ENCODE measurements around the gene LCE3E. TPM values are rescaled to one million over a fixed set of nuclear protein-coding genes. Genes with fewer than 3 reads are reported as not detected.
"Not testable (repeated sequence)": the region's sequence is repeated elsewhere in the genome, so short reads cannot be mapped to it uniquely, and the experiment has no call there.

Gene LCE3E
- total RNA-seq, result not detected
- long read RNA-seq, result 0 reads

- no peak for DNase-seq (ENCODE audit: low spot score)
Observed at GRCh38 chr1:152566681-152567080, at the start of gene LCE3E. Gene LCE3E, minus strand, starts transcription at chr1:152566780. Its CDS starts 572 bp downstream, at chr1:152566208.

- no peak for DNase-seq (ENCODE audit: low spot score)
Observed at GRCh38 chr1:152613511-152613910, 46.9 kb upstream of the LCE3E start, which contains the start of gene LCE3B. Gene LCE3B, plus strand, starts transcription at chr1:152613811. Its CDS starts 0 bp downstream, at chr1:152613811.

- no peak for DNase-seq (ENCODE audit: low spot score)
Observed at GRCh38 chr1:152599934-152600333, 33.4 kb upstream of the LCE3E start, which contains the start of gene LCE3C. Gene LCE3C, plus strand, starts transcription at chr1:152600234. Its CDS starts 498 bp downstream, at chr1:152600732.

GRCh38 chr1:152596986-152597385 lies 30.4 kb upstream of the LCE3E start:
- DNase-seq (ENCODE audit: low spot score), result no peak

GRCh38 chr1:152585586-152585985 lies 19.0 kb upstream of the LCE3E start:
- DNase-seq (ENCODE audit: low spot score), result no peak

- DNase-seq (ENCODE audit: low spot score), result no peak
Observed at GRCh38 chr1:152582647-152583046, 16.1 kb upstream of the LCE3E start.

- DNase-seq (ENCODE audit: low spot score), result no peak
Observed at GRCh38 chr1:152580433-152580832, 13.9 kb upstream of the LCE3E start, which contains the start of gene LCE3D. Gene LCE3D, minus strand, starts transcription at chr1:152580516. Its CDS starts 580 bp downstream, at chr1:152579936.

GRCh38 chr1:152579526-152579925 lies 12.9 kb upstream of the LCE3E start:
- not testable (repeated sequence) for DNase-seq (ENCODE audit: low spot score)

GRCh38 chr1:152577168-152577567 lies 10.6 kb upstream of the LCE3E start:
- no peak for DNase-seq (ENCODE audit: low spot score)

GRCh38 chr1:152565535-152566215 lies 905 bp downstream of the LCE3E start:
- no peak for DNase-seq (ENCODE audit: low spot score)

GRCh38 chr1:152565115-152565514 lies 1.5 kb downstream of the LCE3E start:
- DNase-seq (ENCODE audit: low spot score), result no peak

GRCh38 chr1:152548358-152548757 lies 18.2 kb downstream of the LCE3E start:
- DNase-seq (ENCODE audit: low spot score), result not testable (repeated sequence)

- no peak for DNase-seq (ENCODE audit: low spot score)
Observed at GRCh38 chr1:152546704-152547103, 19.9 kb downstream of the LCE3E start.

GRCh38 chr1:152543820-152544219 lies 22.8 kb downstream of the LCE3E start:
- no peak for DNase-seq (ENCODE audit: low spot score)

GRCh38 chr1:152539901-152540300 lies 26.7 kb downstream of the LCE3E start:
- DNase-seq (ENCODE audit: low spot score), result no peak

GRCh38 chr1:152537496-152537895 lies 29.1 kb downstream of the LCE3E start:
- DNase-seq (ENCODE audit: low spot score), result no peak

- no peak for DNase-seq (ENCODE audit: low spot score)
Observed at GRCh38 chr1:152535774-152536173, 30.8 kb downstream of the LCE3E start.

GRCh38 chr1:152533327-152533938 lies 33.1 kb downstream of the LCE3E start:
- DNase-seq (ENCODE audit: low spot score), result no peak

GRCh38 chr1:152525080-152525641 lies 41.4 kb downstream of the LCE3E start:
- no peak for DNase-seq (ENCODE audit: low spot score)

- DNase-seq (ENCODE audit: low spot score), result no peak
Observed at GRCh38 chr1:152520561-152521090, 46.0 kb downstream of the LCE3E start.

GRCh38 chr1:152519851-152520250 lies 46.7 kb downstream of the LCE3E start:
- DNase-seq (ENCODE audit: low spot score), result no peak

GRCh38 chr1:152517237-152517811 lies 49.3 kb downstream of the LCE3E start:
- DNase-seq (ENCODE audit: low spot score), result no peak

Measured in mesenteric fat pad (tissue), 1 donor.